ENCODE measurements around the gene PCYOX1L. TPM values are rescaled to one million over a fixed set of nuclear protein-coding genes. Genes with fewer than 3 reads are reported as not detected.

The PCYOX1L gene
- polyA plus RNA-seq, 4 donors: 1.3 to 53.2 (median 4.5) TPM

- DNase-seq: no peak
- Histone ChIP-seq H3K27ac (ENCODE audit: low read depth in 1 of 3, low read length in 2 of 3) (peak overlapping the region in 2 of 3 donors; percentile 72 to 88), H3K4me3 (ENCODE audit: low read depth in 1 of 3, low read length in 3 of 3) (peak overlapping the region in 1 of 3 donors; percentile 13), H3K9me3 (ENCODE audit: control insufficient read depth in 2 of 2, insufficient read depth in 1 of 2, low read depth in 1 of 2, low read length in 1 of 2) (no peaks in the 10 kb centered on the region), H3K27me3 (ENCODE audit: control insufficient read depth in 3 of 3, insufficient read depth in 3 of 3, low read length in 3 of 3) (no peaks in the 10 kb centered on the region), H3K36me3 (ENCODE audit: control insufficient read depth in 3 of 3, insufficient read depth in 2 of 3, low read depth in 1 of 3, low read length in 3 of 3) (peaks cover 0 to 61% (median 0%) of the 10 kb centered on the region in 3 donors), H3K4me1 (ENCODE audit: control insufficient read depth in 3 of 3, insufficient read depth in 2 of 3, low read depth in 1 of 3, low read length in 2 of 3) (peaks cover 0 to 43% (median 0%) of the 10 kb centered on the region in 3 donors)
- 52 to 75% (median 61%) methylated on average over 8 of the region's 8 CpGs for WGBS, 3 donors
- no peak for FAIRE-seq
Measured at GRCh38 chr5:149416987-149417710, 59.3 kb downstream of the PCYOX1L start.

- DNase-seq: no peak
- FAIRE-seq: no peak
- peak overlapping the region in 1 of 3 donors; percentile 2 for H3K4me3 ChIP-seq (ENCODE audit: low read depth in 1 of 3, low read length in 3 of 3)
- peaks cover 0 to 60% (median 0%) of the 10 kb centered on the region in 3 donors for H3K36me3 ChIP-seq (ENCODE audit: control insufficient read depth in 3 of 3, insufficient read depth in 2 of 3, low read depth in 1 of 3, low read length in 3 of 3)
- 66 to 69% (median 67%) methylated on average over 9 of the region's 9 CpGs for WGBS, 3 donors
- peaks cover 0 to 48% (median 3%) of the 10 kb centered on the region in 3 donors for H3K4me1 ChIP-seq (ENCODE audit: control insufficient read depth in 3 of 3, insufficient read depth in 2 of 3, low read depth in 1 of 3, low read length in 2 of 3)
- H3K9me3 ChIP-seq (ENCODE audit: control insufficient read depth in 2 of 2, insufficient read depth in 1 of 2, low read depth in 1 of 2, low read length in 1 of 2): no peaks in the 10 kb centered on the region
- peak overlapping the region in 2 of 3 donors; percentile 72 to 77 for H3K27ac ChIP-seq (ENCODE audit: low read depth in 1 of 3, low read length in 2 of 3)
- H3K27me3 ChIP-seq (ENCODE audit: control insufficient read depth in 3 of 3, insufficient read depth in 3 of 3, low read length in 3 of 3): no peaks in the 10 kb centered on the region
Measured at GRCh38 chr5:149417711-149418368, 60.0 kb downstream of the PCYOX1L start.

DNA sequence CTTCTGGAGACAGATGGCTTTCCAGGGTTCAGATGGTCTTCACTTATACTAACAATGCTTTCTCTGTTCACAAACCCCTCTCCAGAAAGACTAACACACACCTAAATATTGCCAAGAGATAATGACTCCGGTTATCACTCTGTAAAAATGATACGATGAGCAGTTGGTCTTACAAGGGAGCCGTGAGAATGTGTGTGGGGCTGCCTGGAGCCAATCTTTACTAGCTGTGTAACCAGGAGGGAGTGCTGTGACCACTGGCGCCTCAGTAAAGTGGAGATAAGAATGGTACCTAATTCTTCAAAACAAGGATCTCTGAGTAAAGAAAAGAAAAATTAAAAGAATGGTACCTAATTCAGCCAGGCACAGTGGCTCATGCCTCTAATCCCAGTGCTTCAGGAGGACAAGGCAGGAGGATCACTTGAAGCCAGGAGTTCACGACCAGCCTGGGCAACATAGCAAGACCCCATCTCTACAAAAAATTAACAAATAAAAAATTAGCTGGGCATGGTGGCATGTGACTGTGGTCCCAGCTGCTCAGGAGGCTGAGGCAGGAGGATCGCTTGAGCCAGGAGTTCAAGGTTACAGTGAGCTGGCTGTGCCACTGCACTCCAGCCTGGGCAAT lies 61.2 kb downstream of the PCYOX1L start:
- Histone ChIP-seq H3K36me3 (ENCODE audit: control insufficient read depth in 3 of 3, insufficient read depth in 2 of 3, low read depth in 1 of 3, low read length in 3 of 3) (peaks cover 0 to 68% (median 0%) of the 10 kb centered on the region in 3 donors), H3K27me3 (ENCODE audit: control insufficient read depth in 3 of 3, insufficient read depth in 3 of 3, low read length in 3 of 3) (no peaks in the 10 kb centered on the region), H3K27ac (ENCODE audit: low read depth in 1 of 3, low read length in 2 of 3) (peak overlapping the region in 2 of 3 donors; percentile 53 to 72), H3K9me3 (ENCODE audit: control insufficient read depth in 2 of 2, insufficient read depth in 1 of 2, low read depth in 1 of 2, low read length in 1 of 2) (no peaks in the 10 kb centered on the region), H3K4me1 (ENCODE audit: control insufficient read depth in 3 of 3, insufficient read depth in 2 of 3, low read depth in 1 of 3, low read length in 2 of 3) (peaks cover 0 to 60% (median 3%) of the 10 kb centered on the region in 3 donors), H3K4me3 (ENCODE audit: low read depth in 1 of 3, low read length in 3 of 3) (no peak overlapping the region)
- DNase-seq (no peak), FAIRE-seq (no peak)
- WGBS, 3 donors: 40 to 53% (median 52%) methylated on average over 6 of the region's 6 CpGs

Other genes starting within 250 kb of the PCYOX1L start
- gene ABLIM3, start 216.6 kb upstream of the PCYOX1L start, polyA plus RNA-seq: 10 to 100 TPM in 1 of 4 donors, 1 to 10 TPM in 2, under 1 TPM in 1; 0.89 to 10.0 (median 5.3) TPM
- gene AFAP1L1, start 86.2 kb upstream of the PCYOX1L start, polyA plus RNA-seq: 1 to 10 TPM in 3 of 4 donors, not detected in 1; 1.6 to 8.5 (median 6.4) TPM
- gene GRPEL2, start 12.5 kb upstream of the PCYOX1L start, polyA plus RNA-seq: 10 to 100 TPM in 2 of 4 donors, 1 to 10 TPM in 2; 2.9 to 16.3 (median 8.7) TPM
- gene IL17B, start 21.2 kb downstream of the PCYOX1L start, polyA plus RNA-seq: 1 to 10 TPM in 1 of 4 donors, under 1 TPM in 1, not detected in 2; 0.98 to 2.1 TPM
- gene CSNK1A1, start 193.4 kb downstream of the PCYOX1L start, polyA plus RNA-seq: 100 to 1,000 TPM in 2 of 4 donors, 10 to 100 TPM in 2; 58.6 to 118 (median 84.5) TPM
- 1 to 10 TPM; 2.8 to 8.7 (median 4.0) TPM for gene ARHGEF37, start 223.5 kb downstream of the PCYOX1L start, polyA plus RNA-seq

All from small intestine (tissue), 7 donors.